GM23248 (cell line): Measurements from ENCODE around the gene RINL. TPM values are rescaled to one million over a fixed set of nuclear protein-coding genes. Genes with fewer than 3 reads are reported as not detected.
"Not testable (repeated sequence)": the region's sequence is repeated elsewhere in the genome, so short reads cannot be mapped to it uniquely, and the experiment has no call there.

Experiments used
- DNase-seq: peaks from one replicate; pipeline ENCODE4 v3.0.0-alpha.2; 2015
- H2AFZ ChIP-seq: fragments of 200-600 bp; sonication (generic); 2 replicates; pipeline ENCODE4 v1.6.1; 2016; ENCODE audit warnings: antibody characterized with exemption
- H3F3A ChIP-seq: fragments of 200-600 bp; sonication (generic); 2 replicates; pipeline ENCODE4 v1.6.1; 2016; ENCODE audit warnings: mild to moderate bottlenecking, antibody characterized with exemption, mixed run types; ENCODE audit not compliant: insufficient read depth
- H3K27ac ChIP-seq: fragments of 200-600 bp; sonication (generic); 2 replicates; pipeline ENCODE4 v1.5.1; 2016; ENCODE audit warnings: mild to moderate bottlenecking
- H3K27me3 ChIP-seq: fragments of 200-600 bp; sonication (generic); replicated peaks from 2 replicates; pipeline ENCODE4 v1.6.1; 2016; ENCODE audit warnings: mild to moderate bottlenecking; ENCODE audit not compliant: insufficient read depth
- H3K36me3 ChIP-seq: fragments of 200-600 bp; sonication (generic); 2 replicates; pipeline ENCODE4 v1.6.1; 2016; ENCODE audit warnings: low read depth, mild to moderate bottlenecking
- H3K4me1 ChIP-seq: fragments of 200-600 bp; sonication (generic); 2 replicates; pipeline ENCODE4 v1.6.1; 2016; ENCODE audit warnings: mild to moderate bottlenecking; ENCODE audit not compliant: insufficient read depth
- H3K4me2 ChIP-seq: fragments of 200-600 bp; sonication (generic); one replicate; pipeline ENCODE4 v1.6.1; 2016; ENCODE audit warnings: mild to moderate bottlenecking; ENCODE audit not compliant: unreplicated experiment
- H3K4me3 ChIP-seq: fragments of 200-600 bp; sonication (generic); 2 replicates; pipeline ENCODE4 v1.5.1; 2016; ENCODE audit warnings: mild to moderate bottlenecking
- H3K79me2 ChIP-seq: fragments of 200-600 bp; sonication (generic); 2 replicates; pipeline ENCODE4 v1.6.1; 2016; ENCODE audit warnings: mild to moderate bottlenecking; ENCODE audit not compliant: insufficient read depth
- H3K9ac ChIP-seq: fragments of 200-600 bp; sonication (generic); 2 replicates; pipeline ENCODE4 v1.6.1; 2016; ENCODE audit warnings: mild to moderate bottlenecking
- H3K9me2 ChIP-seq: fragments of 200-600 bp; sonication (generic); 2 replicates; pipeline ENCODE4 v1.6.1; 2016; ENCODE audit warnings: mixed run types, mild to moderate bottlenecking, moderate library complexity; ENCODE audit not compliant: insufficient read depth
- H3K9me3 ChIP-seq: fragments of 200-600 bp; sonication (generic); one replicate; pipeline ENCODE4 v1.6.1; 2017; ENCODE audit warnings: low read depth
- H4K20me1 ChIP-seq: fragments of 200-600 bp; sonication (generic); 2 replicates; pipeline ENCODE4 v1.6.0; 2016; ENCODE audit not compliant: insufficient read depth
- EZH2 ChIP-seq: fragments of 200-600 bp; sonication (generic); IDR thresholded peaks from 2 replicates; pipeline ENCODE4 v1.6.1; 2018; ENCODE audit warnings: antibody characterized with exemption, mild to moderate bottlenecking; ENCODE audit not compliant: insufficient read depth, poor library complexity, severe bottlenecking
- EZH2phosphoT487 ChIP-seq: fragments of 200-600 bp; sonication (generic); IDR thresholded peaks from 2 replicates; pipeline ENCODE4 v1.6.1; 2018; ENCODE audit warnings: antibody characterized with exemption, moderate library complexity, mild to moderate bottlenecking, low read depth; ENCODE audit not compliant: insufficient read depth
- WGBS, 2 experiments: methylation state at CpG; one replicate each; pipeline ENCODE4 v1.1.6; 2015 to 2017; ENCODE audit warnings: low lambda C conversion rate in 2 of 2, low coverage in 1 of 2; ENCODE audit errors: missing lambda C conversion rate in 2 of 2; 5-methylcytosine and 5-hydroxymethylcytosine counted together
- in situ Hi-C: fragments of 300-500 bp; cut with MboI; formaldehyde crosslinking; loops from 2 replicates; pipeline ENCODE4 v1.15.0; 2020
- polyA plus RNA-seq: library from polyadenylated mRNA; unstranded; fragments of >200 nt; fragmentation: Nextera tagmentation; extraction: Ambion mirVana; gene quantifications from 2 replicates; pipeline ENCODE4 v1.2.1, GENCODE V29; 2016
- total RNA-seq: library from RNA; depleted of rRNA; stranded (reverse); fragments of >200 nt; shearing (Covaris generic); gene quantifications from 2 replicates; pipeline ENCODE4 v1.2.3, GENCODE V29; 2014

RINL gene
- total and polyA plus RNA-seq, 2 experiments from 2014 or later, result 2.0 to 5.8 TPM

GRCh38 chr19:38880076-38880881 lies 2.2 kb upstream of the RINL start:
- H3K4me2 ChIP-seq, result no peak overlapping the region
- no peak overlapping the region for H3K4me3 ChIP-seq
- in situ Hi-C loops, result no loop called here
- H3K27me3 ChIP-seq, result no peaks in the 10 kb centered on the region
- no peaks in the 10 kb centered on the region for H4K20me1 ChIP-seq
- H3K9ac ChIP-seq, result no peak overlapping the region
- no peaks in the 10 kb centered on the region for H3F3A ChIP-seq
- no peaks in the 10 kb centered on the region for H3K9me2 ChIP-seq
- H3K9me3 ChIP-seq, result no peaks in the 10 kb centered on the region
- H3K36me3 ChIP-seq, result no peaks in the 10 kb centered on the region
- 89 to 93% methylated on average over 17 to 19 of the region's 19 CpGs for WGBS, 2 experiments
- H2AFZ ChIP-seq, result no peak overlapping the region
- DNase-seq, result no peak
- no peaks in the 10 kb centered on the region for H3K79me2 ChIP-seq
- H3K4me1 ChIP-seq, result no peaks in the 10 kb centered on the region
- no peak overlapping the region for H3K27ac ChIP-seq
- TF ChIP-seq EZH2phosphoT487 (no peak), EZH2 (no peak)

GRCh38 chr19:38879400-38879751 lies 1.3 kb upstream of the RINL start:
- Histone ChIP-seq H3F3A (no peaks in the 10 kb centered on the region), H3K36me3 (no peaks in the 10 kb centered on the region), H3K4me3 (no peak overlapping the region), H3K4me2 (no peak overlapping the region), H3K9me2 (no peaks in the 10 kb centered on the region), H3K79me2 (no peaks in the 10 kb centered on the region), H3K9ac (no peak overlapping the region), H3K27me3 (no peaks in the 10 kb centered on the region), H2AFZ (no peak overlapping the region), H3K9me3 (no peaks in the 10 kb centered on the region), H4K20me1 (no peaks in the 10 kb centered on the region), H3K27ac (no peak overlapping the region), H3K4me1 (no peaks in the 10 kb centered on the region)
- in situ Hi-C loops, result no loop called here
- TF ChIP-seq EZH2phosphoT487 (no peak), EZH2 (no peak)
- WGBS, 2 experiments, result 85 to 88% methylated on average over 9 to 11 of the region's 11 CpGs
- DNase-seq, result no peak

GRCh38 chr19:38878575-38879399 lies 712 bp upstream of the RINL start:
- no peaks in the 10 kb centered on the region for H3K27me3 ChIP-seq
- no peak overlapping the region for H3K9ac ChIP-seq
- TF ChIP-seq EZH2, result no peak
- TF ChIP-seq EZH2phosphoT487, result no peak
- no peak overlapping the region for H2AFZ ChIP-seq
- in situ Hi-C loops, result no loop called here
- H3F3A ChIP-seq, result no peaks in the 10 kb centered on the region
- no peaks in the 10 kb centered on the region for H3K79me2 ChIP-seq
- H3K9me3 ChIP-seq, result no peaks in the 10 kb centered on the region
- 83% methylated on average over 16 of the region's 16 CpGs for WGBS, 2 experiments
- no peak overlapping the region for H3K4me2 ChIP-seq
- no peak for DNase-seq
- H3K9me2 ChIP-seq, result no peaks in the 10 kb centered on the region
- H3K4me3 ChIP-seq, result no peak overlapping the region
- no peaks in the 10 kb centered on the region for H3K36me3 ChIP-seq
- H4K20me1 ChIP-seq, result no peaks in the 10 kb centered on the region
- no peaks in the 10 kb centered on the region for H3K4me1 ChIP-seq
- no peak overlapping the region for H3K27ac ChIP-seq

- Histone ChIP-seq H3K9ac (no peak overlapping the region), H3K9me3 (no peaks in the 10 kb centered on the region), H3K4me2 (no peak overlapping the region), H4K20me1 (no peaks in the 10 kb centered on the region), H3K36me3 (no peaks in the 10 kb centered on the region), H3K4me1 (no peaks in the 10 kb centered on the region), H3K79me2 (no peaks in the 10 kb centered on the region), H3K9me2 (no peaks in the 10 kb centered on the region), H3K27ac (no peak overlapping the region), H3F3A (no peaks in the 10 kb centered on the region), H3K4me3 (no peak overlapping the region), H3K27me3 (no peaks in the 10 kb centered on the region), H2AFZ (no peak overlapping the region)
- TF ChIP-seq EZH2phosphoT487 (no peak), EZH2 (no peak)
- in situ Hi-C loops, result no loop called here
- WGBS, 2 experiments, result 74 to 75% methylated on average over 6 of the region's 6 CpGs
- DNase-seq, result no peak
These were observed 2.2 kb downstream of the RINL start for GRCh38 chr19:38875656-38876395.

- 77 to 84% methylated on average over 10 of the region's 10 CpGs for WGBS, 2 experiments
- H3K27ac ChIP-seq, H4K20me1 ChIP-seq, H3K79me2 ChIP-seq, H3K36me3 ChIP-seq, in situ Hi-C loops, H3K9me2 ChIP-seq, H3K4me3 ChIP-seq, H3K4me2 ChIP-seq, H3K4me1 ChIP-seq, DNase-seq, H2AFZ ChIP-seq, H3F3A ChIP-seq, H3K9me3 ChIP-seq, H3K9ac ChIP-seq, H3K27me3 ChIP-seq: not testable (repeated sequence)
These were observed 4.7 kb downstream of the RINL start for GRCh38 chr19:38873400-38873799.
